C4-2B (cell line): ENCODE measurements around the gene IFITM5.
A peak's percentile ranks its signal among the peaks of the same experiment; 100 is the strongest.

ENCODE experiments used
- H3K27ac ChIP-seq: fragments of 450-650 bp; 2 replicates; pipeline ENCODE4 v1.5.1; 2017
- ZFX ChIP-seq: fragments of 450-650 bp; IDR thresholded peaks from 2 replicates; pipeline ENCODE4 v1.6.1; 2017
- TF ChIP-seq, protein P1 (sequence below): fragments of 450-650 bp; conservative IDR thresholded peaks from 2 replicates; pipeline ENCODE4 v1.5.1; 2017; ENCODE audit warnings: mild to moderate bottlenecking

Gene IFITM5

DNA sequence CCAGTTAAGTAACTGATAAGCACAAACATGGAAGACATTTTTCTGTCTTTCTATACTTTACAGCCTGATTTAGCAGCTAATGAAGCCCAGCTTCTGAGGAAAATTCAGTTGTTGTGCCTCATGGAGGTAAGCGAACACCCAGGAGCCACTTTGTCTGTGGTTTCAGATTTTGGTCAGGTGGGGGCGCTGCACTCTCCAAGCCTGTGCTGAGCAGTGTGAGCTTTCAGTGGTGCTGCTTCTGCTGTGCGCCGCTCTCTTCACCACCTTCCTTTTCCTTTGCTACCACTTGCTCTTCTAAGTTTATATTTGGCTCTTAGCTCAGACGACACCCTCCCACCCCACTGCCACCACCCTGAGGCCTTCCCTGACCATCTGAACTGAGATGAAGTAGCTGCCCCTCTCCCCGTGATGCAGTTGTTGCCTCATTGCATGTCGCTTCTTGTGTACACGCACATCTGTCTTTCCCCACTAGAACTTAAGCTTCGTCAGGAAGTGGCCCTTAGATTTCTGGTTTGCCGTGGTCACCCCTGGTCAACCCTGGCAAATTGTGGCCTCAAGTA is 48.5 kb downstream of the IFITM5 start:
- TF ChIP-seq, protein P1, sequence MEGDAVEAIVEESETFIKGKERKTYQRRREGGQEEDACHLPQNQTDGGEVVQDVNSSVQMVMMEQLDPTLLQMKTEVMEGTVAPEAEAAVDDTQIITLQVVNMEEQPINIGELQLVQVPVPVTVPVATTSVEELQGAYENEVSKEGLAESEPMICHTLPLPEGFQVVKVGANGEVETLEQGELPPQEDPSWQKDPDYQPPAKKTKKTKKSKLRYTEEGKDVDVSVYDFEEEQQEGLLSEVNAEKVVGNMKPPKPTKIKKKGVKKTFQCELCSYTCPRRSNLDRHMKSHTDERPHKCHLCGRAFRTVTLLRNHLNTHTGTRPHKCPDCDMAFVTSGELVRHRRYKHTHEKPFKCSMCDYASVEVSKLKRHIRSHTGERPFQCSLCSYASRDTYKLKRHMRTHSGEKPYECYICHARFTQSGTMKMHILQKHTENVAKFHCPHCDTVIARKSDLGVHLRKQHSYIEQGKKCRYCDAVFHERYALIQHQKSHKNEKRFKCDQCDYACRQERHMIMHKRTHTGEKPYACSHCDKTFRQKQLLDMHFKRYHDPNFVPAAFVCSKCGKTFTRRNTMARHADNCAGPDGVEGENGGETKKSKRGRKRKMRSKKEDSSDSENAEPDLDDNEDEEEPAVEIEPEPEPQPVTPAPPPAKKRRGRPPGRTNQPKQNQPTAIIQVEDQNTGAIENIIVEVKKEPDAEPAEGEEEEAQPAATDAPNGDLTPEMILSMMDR, result peak; percentile 77
- TF ChIP-seq ZFX, result no peak
- no peak overlapping the region for H3K27ac ChIP-seq

GRCh38 chr11:250274-250673 is 49.1 kb downstream of the IFITM5 start:
- no peak for TF ChIP-seq ZFX
- TF ChIP-seq, protein P1, result no peak
- no peak overlapping the region for H3K27ac ChIP-seq

GRCh38 chr11:249062-249461 is 50.3 kb downstream of the IFITM5 start:
- TF ChIP-seq, protein P1, result no peak
- no peak for TF ChIP-seq ZFX
- H3K27ac ChIP-seq, result no peak overlapping the region
